Activated CD4-positive, alpha-beta T cell treated with anti-CD3 and anti-CD28 coated beads, Interleukin-10, Interleukin-2, amounts not matched to agents 100 ng/mL and 50 ng/mL, durations not matched to agents 16 hours and 8 hours (primary cell): ENCODE results near the gene FCHSD2.
A peak's percentile ranks its signal among the peaks of the same experiment; 100 is the strongest.

Source experiments
- DNase-seq: peaks from one replicate; pipeline ENCODE4 v3.0.0-alpha.2; 2020

The FCHSD2 gene

DNA sequence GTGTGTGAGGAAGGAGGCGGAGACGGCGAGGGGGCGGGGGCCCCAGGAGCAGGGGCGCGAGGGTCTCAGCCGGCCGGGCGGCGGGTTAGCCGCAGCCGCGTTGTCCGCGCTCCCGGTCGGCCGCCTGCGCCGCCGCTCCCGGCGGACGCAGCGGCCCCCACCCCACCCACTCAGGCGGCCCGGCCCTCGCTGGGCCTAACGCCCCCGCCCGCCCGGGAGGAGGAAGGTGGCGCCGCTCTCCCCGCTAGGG lies at the start of gene FCHSD2:
Gene FCHSD2 (minus strand): TSS at position 191 of the 250 bp plus-strand sequence. CDS start 441 bp downstream, outside the sequence.
- DNase-seq = no peak

DNA sequence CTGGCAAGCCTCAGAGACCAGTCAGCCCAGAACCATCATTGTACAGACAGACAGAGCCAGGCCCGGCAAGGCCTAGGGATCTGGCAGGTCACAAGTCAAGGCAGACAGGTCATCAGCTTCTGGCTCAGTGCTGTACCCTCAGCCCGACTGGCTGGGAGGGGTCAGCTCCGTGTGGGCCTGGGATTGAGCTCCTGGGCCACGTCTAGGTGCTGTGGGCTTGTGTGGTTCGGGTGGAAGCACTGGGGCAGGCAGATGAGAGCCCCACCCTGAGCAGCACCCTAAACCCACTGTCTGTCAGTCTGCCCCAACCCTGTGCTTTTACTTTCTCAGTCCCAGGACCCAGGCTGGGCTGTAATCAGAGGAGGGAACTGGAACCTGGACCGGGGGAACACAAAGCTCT lies 49.0 kb upstream of the FCHSD2 start:
- DNase-seq = no peak

DNA sequence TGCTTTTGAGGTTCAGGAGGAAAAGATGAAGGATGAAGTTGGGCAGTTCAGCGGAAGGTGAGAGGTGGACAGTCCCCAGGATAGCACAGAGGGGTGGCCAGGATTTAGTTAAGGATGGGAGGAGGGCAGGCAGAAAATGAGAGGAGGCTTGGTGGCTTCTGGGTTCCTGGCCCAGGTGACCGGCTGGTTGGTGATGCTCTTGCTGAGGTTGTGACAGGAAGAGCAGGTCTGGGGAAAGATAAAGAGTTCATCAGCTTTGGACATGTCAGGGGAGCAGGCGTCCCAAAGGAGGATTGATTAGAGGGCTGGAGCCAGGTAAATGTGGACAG lies 48.4 kb upstream of the FCHSD2 start:
- DNase-seq = no peak

DNA sequence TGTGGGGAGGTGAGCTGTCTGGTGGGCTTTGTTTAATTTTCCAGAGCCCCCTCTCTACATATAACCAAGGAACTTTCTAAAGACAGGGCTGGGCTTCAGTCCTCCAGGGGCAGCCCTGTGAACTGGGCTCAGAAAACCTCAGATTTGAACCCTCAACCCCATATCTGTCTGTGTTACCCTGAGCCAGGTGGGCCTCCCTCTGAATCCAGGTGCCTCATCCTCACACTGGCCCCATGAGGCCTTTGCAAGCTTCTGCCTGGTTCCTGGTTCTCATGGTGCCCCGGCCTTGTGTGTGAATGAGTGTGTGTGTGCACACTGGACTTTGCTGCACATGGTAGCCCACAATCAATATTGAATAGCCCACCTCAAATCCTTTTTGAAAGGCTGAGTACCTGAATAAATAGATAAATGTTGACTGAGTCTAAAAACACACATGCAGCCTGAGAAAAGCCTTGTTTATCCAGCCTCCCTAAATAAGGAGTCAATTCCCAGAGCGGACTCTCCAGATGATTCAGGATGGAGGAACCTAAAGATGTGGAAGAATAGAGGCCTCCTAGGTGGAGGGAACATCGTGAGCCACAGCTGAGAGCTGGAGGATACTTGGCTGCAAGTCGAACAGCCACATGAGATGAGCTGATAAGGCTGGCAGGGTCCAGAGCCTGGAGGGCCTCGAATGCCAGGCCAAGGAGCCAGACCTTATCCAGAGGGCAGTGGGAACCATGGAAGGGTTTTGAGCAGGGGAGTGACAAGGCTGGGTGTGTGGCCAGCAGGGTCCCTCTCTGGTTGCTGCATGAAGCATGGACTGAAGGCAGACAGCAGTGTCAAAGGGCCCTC lies 47.8 kb upstream of the FCHSD2 start:
- DNase-seq = no peak

DNA sequence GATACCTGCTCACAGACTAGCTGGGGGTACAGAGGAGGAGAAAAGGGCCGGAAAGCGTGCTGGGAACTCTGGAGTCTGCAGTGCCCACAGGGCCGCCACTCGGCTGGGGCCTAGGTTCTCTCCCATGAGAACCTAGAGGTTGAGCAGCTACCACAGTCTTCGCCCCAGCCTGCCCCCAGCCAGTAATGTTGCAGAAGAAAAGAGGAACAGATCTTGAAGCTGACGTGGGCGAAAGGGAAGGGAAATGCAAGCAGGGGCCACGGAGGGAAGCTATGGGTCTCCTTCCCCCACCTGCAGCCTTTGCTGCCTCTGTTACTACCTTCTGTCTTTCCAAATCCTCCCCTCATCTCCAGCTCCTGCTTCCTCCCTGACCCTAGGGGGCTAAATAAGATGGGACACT lies 47.2 kb upstream of the FCHSD2 start:
- no peak for DNase-seq

DNA sequence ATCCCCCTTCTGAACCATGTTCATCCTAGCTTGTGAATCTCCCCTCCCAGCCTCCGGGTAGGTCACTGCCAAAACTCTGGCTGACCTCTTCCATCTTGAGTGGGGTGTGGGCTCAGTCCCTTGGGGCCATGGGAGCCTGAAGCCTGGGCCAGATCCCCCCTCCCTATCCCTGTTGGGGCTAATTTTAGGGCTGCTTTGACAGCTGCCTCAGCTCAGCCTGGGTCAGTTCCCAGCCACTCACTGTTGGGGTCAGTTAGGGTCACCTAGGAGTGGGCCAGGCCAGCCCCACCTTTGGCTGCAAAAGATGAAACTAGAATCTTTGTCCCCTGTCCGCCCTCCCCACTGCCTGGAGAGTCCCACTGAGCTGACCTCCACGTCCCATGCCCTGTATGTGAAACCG lies 46.2 kb upstream of the FCHSD2 start:
- no peak for DNase-seq

DNA sequence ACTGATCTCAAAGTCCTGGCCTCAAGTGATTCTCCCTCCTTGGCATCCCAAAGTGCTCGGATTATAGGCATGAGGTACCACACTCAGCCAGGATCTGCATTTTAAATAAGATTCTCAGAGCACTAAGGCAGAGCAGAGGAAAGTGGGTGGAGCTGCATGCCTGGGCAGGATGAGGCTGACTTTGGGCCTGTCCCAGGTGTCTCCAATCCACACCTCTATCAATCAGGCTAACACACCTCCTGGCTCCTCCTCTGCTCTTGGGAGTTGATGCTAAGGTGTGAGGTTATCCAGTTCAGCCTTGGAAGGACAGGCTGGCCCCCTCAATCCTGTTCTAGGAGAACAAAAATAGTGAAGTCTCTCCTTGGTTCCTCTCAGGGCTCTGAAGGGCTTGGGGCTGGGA lies 45.7 kb upstream of the FCHSD2 start:
- DNase-seq = no peak

DNA sequence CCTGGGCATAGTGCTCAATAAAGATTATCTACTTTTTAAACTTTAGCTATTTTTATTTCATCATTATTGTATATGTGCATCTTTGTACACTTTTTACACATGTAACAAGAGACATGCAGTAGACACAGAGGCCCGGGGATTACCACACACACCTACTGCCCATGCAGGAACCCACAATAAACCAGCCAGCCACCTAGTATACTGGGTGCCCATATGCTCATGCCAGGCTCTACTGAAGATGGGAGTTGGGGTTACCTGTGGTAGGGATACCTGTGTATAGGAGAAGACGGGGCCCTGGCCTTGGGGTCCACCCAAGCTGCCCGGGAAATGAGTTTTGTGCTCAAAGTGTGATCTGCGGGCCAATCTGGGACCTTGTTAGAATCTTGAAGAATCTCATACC lies 44.8 kb upstream of the FCHSD2 start:
- DNase-seq = no peak

DNA sequence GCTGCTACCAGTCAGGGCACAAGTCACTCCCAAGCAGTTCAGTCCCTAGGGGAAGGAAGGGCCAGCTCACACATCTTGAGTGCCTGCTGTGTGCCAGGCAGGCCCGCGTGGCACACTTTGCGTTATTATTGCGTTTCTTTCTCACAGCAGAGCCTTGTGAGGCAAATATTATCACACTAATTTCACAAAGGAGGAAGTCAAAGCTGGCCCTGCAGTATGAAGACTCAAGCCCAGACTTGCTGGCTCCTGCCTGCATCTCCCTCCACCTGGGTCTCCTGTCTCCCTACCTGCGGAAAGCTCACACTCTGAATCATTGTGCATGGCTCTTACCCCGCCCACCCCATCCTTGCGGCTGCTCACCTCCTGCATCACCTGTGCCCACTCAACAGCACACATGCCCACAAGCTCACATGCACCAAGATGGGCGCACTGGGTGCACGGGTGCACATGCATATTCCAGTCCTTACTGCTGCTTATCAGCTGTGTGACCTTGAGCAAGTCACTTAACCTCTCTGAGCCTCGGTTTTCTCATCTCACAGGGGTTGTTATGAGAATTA lies 44.3 kb upstream of the FCHSD2 start:
- no peak for DNase-seq

DNA sequence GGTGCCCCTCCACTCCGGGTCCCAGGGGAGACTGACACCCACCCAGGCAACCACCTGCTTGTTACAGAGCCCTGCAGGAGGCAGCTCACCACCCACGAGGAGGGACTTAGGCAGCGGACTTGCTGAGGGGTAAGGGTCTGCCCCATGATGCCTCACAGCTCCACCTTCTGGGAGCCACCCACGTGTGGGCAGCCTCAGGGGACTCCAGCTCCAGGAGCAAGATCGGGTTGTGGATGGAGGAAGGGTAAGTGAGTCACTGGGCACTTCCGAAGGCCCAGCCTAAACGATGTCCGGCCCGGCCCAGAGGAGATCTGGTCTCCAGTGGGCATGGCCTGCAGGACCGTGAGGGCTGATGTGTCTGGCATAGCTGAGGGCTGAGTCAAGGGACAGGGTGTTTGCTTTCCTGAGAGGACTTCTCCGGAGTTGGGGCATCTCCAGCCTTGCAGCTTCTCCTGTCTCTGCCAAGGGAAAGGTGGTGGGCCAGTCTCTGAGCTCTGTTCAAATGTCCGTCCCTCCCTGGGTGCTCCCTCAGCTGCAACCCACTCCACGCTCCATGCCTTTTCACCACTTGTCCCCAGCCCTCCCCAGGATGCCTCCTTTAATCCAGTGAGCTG lies 43.7 kb upstream of the FCHSD2 start:
- no peak for DNase-seq

DNA sequence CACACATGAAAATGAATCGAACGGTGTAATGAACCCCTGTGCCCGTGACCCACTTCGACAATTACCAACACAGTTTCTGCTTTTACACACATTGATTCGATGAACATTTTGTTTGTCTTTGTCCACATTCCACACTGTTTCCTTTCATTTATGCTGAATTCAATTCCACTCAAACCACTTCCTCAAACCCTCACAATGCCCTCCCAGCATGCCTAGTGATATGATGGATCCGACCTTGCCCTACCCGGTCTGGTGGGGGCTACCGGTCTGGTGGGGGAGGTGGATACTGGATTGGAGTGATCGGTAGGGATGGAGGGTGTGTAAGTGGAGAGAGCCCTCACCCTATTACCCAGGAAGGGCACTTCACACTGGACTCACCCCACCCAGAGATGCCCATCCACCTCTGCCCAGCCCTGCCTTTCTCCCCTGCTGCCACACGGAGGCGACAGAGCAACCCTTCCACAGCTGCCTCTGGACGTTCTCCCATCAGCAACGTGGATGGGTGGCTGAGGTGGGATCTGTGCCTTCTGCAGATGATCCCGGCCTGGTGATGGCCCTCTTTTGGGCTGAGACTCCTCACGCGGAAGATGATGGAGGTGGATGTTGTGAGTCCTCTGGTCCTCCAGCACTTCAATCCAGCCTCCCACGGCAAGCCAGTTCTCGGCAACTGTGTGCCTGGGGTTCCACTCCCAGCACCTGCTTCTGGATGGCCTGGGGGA lies 43.0 kb upstream of the FCHSD2 start:
- DNase-seq = peak; percentile 64

DNA sequence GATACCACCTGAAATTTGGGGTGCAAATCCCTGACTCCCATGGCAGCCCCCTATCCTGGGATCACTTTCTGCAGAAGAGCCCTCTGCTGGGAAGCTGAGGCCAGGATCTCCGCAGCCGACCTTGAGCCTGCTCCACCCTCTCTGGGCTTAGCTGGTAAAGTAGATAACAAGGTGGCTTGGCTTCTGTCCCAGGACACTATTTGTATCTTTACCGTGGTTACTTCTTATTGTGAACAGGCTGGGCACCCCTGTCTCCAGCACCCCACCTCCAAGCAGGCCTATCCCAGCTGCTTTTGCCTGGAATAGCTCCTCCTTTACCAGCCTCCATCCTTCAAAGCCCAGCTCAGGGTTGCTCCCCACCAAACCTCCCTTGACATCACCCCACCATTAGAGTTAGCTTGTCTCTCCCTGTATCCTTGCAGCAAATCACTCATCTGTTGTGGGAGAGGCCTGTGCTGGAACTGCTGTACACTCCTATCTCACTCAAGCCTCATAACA lies 40.8 kb upstream of the FCHSD2 start:
- DNase-seq = no peak

DNA sequence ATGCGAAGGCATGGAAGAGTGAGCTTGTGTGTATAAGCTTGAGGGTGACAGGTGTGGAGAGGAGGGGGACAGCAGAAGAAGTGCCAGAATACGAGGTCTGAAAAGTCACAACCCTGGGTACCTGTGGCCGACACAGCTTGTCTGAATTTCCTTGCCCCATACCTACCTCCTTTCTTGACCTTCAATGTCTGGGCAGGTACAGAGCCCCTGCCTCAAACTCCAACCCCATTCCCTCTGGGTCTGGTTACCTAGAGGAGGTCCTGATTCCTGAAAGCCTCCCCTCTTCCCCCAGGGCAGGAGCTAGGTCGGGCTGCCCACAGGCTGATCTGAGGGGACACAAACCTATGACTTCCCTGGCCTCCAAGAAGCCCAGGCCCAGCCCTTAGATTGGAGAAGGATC lies 36.6 kb upstream of the FCHSD2 start:
- no peak for DNase-seq

DNA sequence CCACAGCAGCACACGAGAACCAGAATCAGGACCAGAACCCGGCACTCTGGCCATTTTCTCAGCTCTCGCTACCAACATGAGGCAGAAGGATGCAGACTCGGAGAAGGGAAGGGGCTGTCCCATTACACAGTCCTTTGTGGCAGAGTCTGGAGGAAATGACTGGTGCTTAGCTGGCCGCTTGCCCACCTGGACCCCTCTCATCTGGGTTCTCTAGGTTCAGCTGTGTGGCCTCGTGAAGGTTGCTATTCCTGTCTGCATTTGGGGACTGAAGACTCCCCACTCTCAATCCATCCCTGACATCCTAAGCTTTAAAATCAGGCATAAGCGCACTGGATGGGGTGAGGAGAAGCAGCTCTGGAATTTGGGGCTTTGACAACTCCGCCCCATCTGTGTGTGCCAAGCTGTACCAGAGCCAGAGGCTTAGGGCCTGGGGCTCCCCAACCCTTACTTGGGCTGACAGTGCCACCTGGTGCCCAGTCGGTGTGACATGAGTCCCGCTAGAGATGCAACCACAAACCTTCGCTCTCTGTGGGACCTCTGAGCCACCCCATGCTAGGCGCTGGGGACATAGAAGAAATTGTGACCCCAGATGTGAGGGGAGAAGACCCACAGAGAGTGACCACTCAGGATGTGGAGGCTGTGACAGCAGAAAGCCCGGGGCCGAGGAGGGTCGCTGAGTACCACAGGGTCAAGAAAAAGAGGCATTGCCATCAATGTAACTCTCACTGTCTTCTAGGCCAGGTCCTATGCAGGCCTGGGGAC lies 35.8 kb upstream of the FCHSD2 start:
- DNase-seq = peak; percentile 86

DNA sequence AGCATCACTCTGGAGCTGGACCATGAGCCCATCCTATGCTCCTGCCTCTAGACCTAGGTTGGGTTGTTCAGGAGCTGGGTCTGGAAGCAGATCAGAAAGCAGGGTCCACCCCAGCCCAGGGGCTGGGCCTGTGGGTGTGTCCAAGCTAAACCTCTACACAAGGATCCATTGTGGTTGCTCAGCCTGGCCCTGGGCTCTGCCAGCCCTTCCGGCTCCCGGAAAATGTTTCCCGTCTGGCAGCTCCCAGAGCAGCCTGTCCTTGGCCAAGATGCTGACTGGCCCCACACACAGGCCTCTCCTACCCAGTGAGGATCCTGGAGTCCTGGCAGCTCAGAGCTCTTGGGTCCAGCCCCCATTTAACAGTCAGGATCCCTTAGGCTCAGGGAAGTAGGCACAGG lies 35.3 kb upstream of the FCHSD2 start:
- DNase-seq = no peak

DNA sequence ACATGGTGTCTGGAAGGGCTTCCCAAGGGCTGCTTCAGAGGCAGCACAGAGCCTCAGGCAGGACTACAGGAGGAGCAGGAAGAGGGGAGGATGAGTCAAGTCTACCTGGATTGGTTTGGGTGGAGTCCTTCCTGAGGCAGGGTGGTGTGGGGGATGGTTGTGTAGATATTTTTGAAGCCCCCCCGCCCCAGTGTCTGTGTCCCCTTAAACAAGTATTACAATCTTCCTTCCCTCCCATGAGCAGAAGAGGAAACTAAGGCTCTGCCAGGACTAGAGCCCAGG lies 34.7 kb upstream of the FCHSD2 start:
- no peak for DNase-seq

DNA sequence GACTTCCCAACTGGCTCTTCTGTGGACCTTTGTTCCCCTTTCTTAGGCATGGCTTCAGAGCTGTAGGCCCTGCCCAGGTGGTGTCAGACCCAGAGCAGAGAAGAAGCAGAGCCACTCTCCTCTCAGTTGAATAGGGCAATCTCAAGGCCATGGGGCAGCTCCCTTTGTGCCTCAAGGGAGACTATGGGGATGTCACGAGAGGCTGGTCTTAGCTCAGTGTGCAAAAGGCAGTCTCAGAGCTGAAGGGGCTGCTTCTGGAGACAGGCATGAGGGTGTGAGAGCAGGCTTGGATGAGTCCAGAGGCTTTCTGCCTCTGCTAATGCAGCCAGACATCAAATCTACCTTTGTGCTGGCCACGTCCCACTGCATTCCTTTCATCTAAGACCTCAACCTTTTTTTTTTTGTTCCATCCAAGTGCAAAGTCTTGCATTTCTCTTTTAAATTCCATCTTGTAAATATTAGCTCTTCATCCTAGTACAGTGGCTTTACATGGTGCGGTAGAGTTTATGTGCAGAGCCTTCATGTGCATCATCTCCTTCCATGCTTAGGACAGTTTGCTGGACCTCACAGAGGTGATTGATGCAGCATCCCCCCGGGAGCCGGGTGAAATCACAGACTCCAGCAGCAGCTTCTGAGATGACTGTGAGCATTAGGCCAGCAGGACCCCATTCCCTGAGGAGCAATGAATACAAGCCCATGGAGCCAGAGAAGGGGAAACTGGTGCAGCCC lies 34.2 kb upstream of the FCHSD2 start:
- DNase-seq = no peak

DNA sequence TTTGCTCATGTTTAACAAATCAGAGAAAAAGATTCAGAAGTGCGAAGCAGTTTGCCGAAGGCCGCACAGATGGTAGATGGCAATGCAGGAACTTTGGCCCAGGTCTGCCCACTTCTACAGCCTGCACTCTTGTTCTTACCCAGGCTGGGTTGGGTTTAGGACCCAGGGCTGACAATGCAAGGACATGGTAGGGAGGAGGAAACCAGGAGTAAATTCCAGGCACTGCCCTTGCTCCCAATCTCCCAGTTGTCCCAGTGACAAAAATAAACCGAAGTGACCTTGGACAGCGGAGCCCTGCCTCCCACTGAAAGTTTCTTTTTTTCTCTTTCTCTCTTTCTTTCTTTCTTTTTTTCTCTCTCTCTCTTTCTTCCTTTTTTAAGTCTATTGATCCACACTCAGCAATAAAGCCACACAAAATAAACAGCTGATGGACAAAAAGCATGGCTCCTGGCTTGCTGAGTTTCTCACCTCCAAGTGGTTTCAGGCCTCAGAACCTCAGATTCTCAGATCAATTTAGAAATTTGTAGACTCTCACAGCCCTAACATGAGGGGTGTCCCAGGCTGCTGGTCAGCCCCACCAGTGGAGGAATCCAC lies 33.5 kb upstream of the FCHSD2 start:
- DNase-seq = no peak

DNA sequence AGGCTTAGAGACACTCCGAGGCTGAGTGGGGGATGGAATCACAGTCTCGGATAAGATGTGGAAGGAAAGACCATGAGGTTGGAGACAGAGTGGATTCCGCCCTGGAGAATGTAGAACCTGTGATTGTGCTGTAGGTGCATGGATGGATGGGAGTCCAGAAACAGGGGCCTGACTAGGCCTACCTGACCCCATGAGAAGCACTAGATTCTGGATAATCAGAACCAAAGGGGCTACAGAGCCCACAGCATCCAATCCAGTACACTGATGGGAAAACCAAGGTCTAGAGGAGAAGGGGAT lies 32.3 kb upstream of the FCHSD2 start:
- DNase-seq = no peak

DNA sequence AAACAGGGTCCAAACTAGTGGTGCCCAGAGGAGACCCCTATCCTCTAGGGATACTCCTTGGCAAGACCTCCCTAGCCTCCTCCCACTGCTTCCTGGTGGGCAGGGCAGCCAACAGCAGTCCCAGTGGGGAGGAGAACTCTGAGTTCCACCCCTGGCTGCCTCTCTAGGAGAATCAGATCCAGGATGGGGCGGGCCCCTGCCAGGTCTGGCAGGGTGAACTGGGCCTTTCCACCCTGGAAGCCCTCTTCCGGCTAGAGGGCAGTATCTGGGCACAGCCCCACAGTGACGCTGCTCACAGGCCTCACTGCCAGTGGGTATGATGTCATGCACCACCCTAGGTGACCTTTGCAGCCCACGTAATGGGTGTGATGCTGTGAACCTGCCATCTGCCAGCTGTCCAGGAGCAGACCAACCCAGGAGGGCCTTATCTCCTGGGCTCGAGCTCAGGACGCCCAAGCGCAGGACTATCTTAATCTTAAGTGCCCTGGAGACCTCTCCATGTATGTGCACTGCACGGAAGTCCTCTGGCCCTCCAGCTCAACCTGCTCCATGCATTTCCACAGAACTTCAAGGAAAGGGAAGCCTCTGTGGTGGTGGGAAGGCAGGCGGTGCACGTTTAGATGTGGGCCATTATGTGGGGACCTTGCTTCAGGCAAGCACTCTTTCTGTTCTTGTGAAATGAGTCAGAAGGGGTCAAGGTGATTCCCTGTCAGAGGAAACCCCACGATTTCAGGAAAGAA lies 31.8 kb upstream of the FCHSD2 start:
- DNase-seq = no peak

DNA sequence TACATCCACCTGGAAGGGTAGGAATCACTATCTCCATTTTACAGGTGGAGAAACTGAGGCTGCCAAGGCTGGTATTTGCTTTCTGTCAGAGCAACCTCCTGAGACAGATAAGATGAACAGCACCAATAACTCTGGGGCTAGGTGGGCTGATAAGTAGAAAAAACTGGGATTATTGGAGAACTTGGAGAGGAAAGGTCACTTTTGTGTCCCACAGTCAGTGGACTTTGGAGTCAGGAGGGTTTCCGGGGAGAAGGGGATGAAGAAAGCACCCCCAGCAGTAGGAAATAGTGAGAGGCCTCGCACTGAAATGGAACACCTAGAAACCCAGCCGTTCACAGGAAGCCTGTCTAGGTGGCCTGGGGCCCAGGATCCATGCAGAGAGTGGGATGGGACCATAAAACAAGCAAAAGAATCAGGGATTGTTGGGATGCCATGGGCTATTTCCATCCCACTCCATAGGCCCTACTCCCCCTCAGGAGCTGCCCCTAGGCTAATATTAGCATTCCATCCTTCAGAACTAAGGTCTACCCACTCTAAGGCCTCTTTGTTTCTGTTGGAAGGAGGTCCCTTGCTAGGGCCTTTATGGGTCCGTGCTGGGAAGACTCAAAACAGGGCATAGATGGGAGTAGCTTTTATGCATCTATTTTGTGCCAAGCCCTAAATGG lies 31.0 kb upstream of the FCHSD2 start:
- no peak for DNase-seq
